CD4-positive, alpha-beta T cell (primary cell): ENCODE data around the gene TMIE. TPM values are rescaled to one million over a fixed set of nuclear protein-coding genes. Genes with fewer than 3 reads are reported as not detected.

Experiments
- ATAC-seq: fragments of 200-7000 bp; cut with Tn5 transposase; one replicate; pipeline ENCODE4 v1.10.0; 2022; ENCODE audit warnings: mild to moderate bottlenecking; ENCODE audit not compliant: poor library complexity
- CTCF ChIA-PET: fragments of 350-600 bp; sonication (Branson Sonifier 250); formaldehyde crosslinking; loops from one replicate; lab custom pipeline; 2021; ENCODE audit warnings: antibody characterized with exemption, inconsistent platforms; lab: Charles Lee
- POLR2A ChIA-PET: fragments of 350-600 bp; sonication (Branson Sonifier 250); formaldehyde crosslinking; loops from one replicate; lab custom pipeline; 2021; ENCODE audit warnings: antibody characterized with exemption, inconsistent platforms; lab: Charles Lee
- DNase-seq, 14 experiments: peaks; one replicate each; pipeline ENCODE4 v3.0.0-alpha.2; 2013 to 2020; ENCODE audit warnings: mixed read lengths in 2 of 14
- H3K27ac ChIP-seq, 2 donors: one replicate each; pipeline versions ENCODE4 v1.5.1 to v1.7.0; 2013; ENCODE audit warnings: low read length in 2 of 2, low read depth in 1 of 2, mild to moderate bottlenecking in 1 of 2
- H3K27me3 ChIP-seq, 2 experiments: 1 replicate in 1 of 2; 2 replicates in 1 of 2; pipeline versions ENCODE4 v1.6.1 to v1.7.0; 2013; ENCODE audit warnings: low read length in 2 of 2, control low read depth in 1 of 2, mild to moderate bottlenecking in 1 of 2, moderate library complexity in 1 of 2; ENCODE audit not compliant: insufficient read depth in 2 of 2, control insufficient read depth in 1 of 2
- H3K36me3 ChIP-seq: one replicate; pipeline ENCODE4 v1.6.1; 2013; ENCODE audit warnings: low read length, control low read depth; ENCODE audit not compliant: insufficient read depth
- H3K4me1 ChIP-seq: one replicate; pipeline ENCODE4 v1.6.1; 2013; ENCODE audit warnings: low read length, control low read depth; ENCODE audit not compliant: insufficient read depth
- H3K4me3 ChIP-seq: one replicate; pipeline ENCODE4 v1.5.1; 2013; ENCODE audit warnings: mild to moderate bottlenecking, low read length, moderate library complexity
- H3K9me3 ChIP-seq, 2 experiments: 1 replicate in 1 of 2; 2 replicates in 1 of 2; pipeline versions ENCODE4 v1.6.1 to v1.7.0; 2013; ENCODE audit warnings: low read length in 2 of 2, mild to moderate bottlenecking in 2 of 2, control low read depth in 1 of 2, moderate library complexity in 1 of 2; ENCODE audit not compliant: control insufficient read depth in 1 of 2, insufficient read depth in 1 of 2
- H3K27ac Mint-ChIP-seq: one replicate; pipeline ENCODE4 v1.8.0; 2020; ENCODE audit warnings: mixed read lengths
- H3K27me3 Mint-ChIP-seq: one replicate; pipeline ENCODE4 v1.8.0; 2021; ENCODE audit warnings: mixed read lengths
- H3K36me3 Mint-ChIP-seq: one replicate; pipeline ENCODE4 v1.8.0; 2021; ENCODE audit warnings: low read depth, mixed read lengths
- H3K4me1 Mint-ChIP-seq: one replicate; pipeline ENCODE4 v1.8.0; 2021; ENCODE audit warnings: low read depth, mixed read lengths
- H3K4me3 Mint-ChIP-seq: one replicate; pipeline ENCODE4 v1.8.0; 2020; ENCODE audit warnings: mild to moderate bottlenecking, mixed read lengths
- H3K9me3 Mint-ChIP-seq: one replicate; pipeline ENCODE4 v1.8.0; 2020; ENCODE audit warnings: mixed read lengths
- CTCF ChIP-seq: fragments of 200-600 bp; IDR thresholded peaks from one replicate; pipeline ENCODE4 v1.8.0; 2022; ENCODE audit warnings: antibody characterized with exemption, mild to moderate bottlenecking
- intact Hi-C, 2 experiments: fragments of 100-400 bp; cut with DNase I in 1 of 2; cut with micrococcal nuclease in 1 of 2; formaldehyde crosslinking; loops; one replicate each; pipeline versions ENCODE4 v1.15.1 to v1.9.0; 2023 to 2025; cut with DNase I, micrococcal nuclease
- total RNA-seq, 174 experiments: library from RNA in 2 of 174; stranded (reverse) in 2 of 174; gene quantifications; one replicate each; pipeline ENCODE4 v1.2.3 and lab custom pipeline; 2021 to 2026

The TMIE gene
- total RNA-seq, 2 experiments from 2014 or later = 0.92 to 1.2 TPM

- CTCF ChIA-PET = no interaction called here
- Mint-ChIP-seq H3K4me3 (no peak overlapping the region), H3K27me3 (peaks cover 23% of the 10 kb centered on the region)
These were observed 23.2 kb downstream of the TMIE start for GRCh38 chr3:46724424-46724823.

GRCh38 chr3:46725621-46726314 lies 24.6 kb downstream of the TMIE start:
- Histone ChIP-seq H3K4me3 (no peak overlapping the region), H3K4me1 (no peaks in the 10 kb centered on the region), H3K27me3 (no peaks in the 10 kb centered on the region), H3K9me3 (no peaks in the 10 kb centered on the region), H3K36me3 (no peaks in the 10 kb centered on the region), H3K27ac (no peak overlapping the region)
- POLR2A ChIA-PET = no interaction called here
- Mint-ChIP-seq H3K36me3 (no peaks in the 10 kb centered on the region), H3K27me3 (peaks cover 16% of the 10 kb centered on the region), H3K9me3 (no peaks in the 10 kb centered on the region), H3K4me3 (no peak overlapping the region), H3K4me1 (no peaks in the 10 kb centered on the region), H3K27ac (no peak overlapping the region)
- DNase-seq = no peak
- CTCF ChIA-PET = no interaction called here
- ATAC-seq = no peak
- no peak for TF ChIP-seq CTCF
- intact Hi-C loops = no loop called here

More at GRCh38 chr3:46724424-46724823, 23.2 kb downstream of the TMIE start:
- Histone ChIP-seq H3K9me3 (no peaks in the 10 kb centered on the region), H3K4me3 (no peak overlapping the region), H3K27ac (no peak overlapping the region), H3K4me1 (no peaks in the 10 kb centered on the region), H3K36me3 (no peaks in the 10 kb centered on the region), H3K27me3 (peaks cover 0 to 6% of the 10 kb centered on the region in 2 experiments)
- DNase-seq (no peak), ATAC-seq (no peak)
- Mint-ChIP-seq H3K27ac (no peak overlapping the region), H3K4me1 (no peaks in the 10 kb centered on the region), H3K9me3 (no peaks in the 10 kb centered on the region), H3K36me3 (no peaks in the 10 kb centered on the region)
- no peak for TF ChIP-seq CTCF
- intact Hi-C loops = no loop called here
- POLR2A ChIA-PET = no interaction called here

GRCh38 chr3:46729038-46729437 lies 27.8 kb downstream of the TMIE start:
- no peaks in the 10 kb centered on the region for H3K27me3 ChIP-seq
- H3K9me3 ChIP-seq = no peaks in the 10 kb centered on the region
- Mint-ChIP-seq H3K9me3 (no peaks in the 10 kb centered on the region), H3K27ac (no peak overlapping the region), H3K27me3 (peaks cover 14% of the 10 kb centered on the region), H3K36me3 (no peaks in the 10 kb centered on the region), H3K4me3 (no peak overlapping the region), H3K4me1 (no peaks in the 10 kb centered on the region)
- intact Hi-C loops = no loop called here
- ATAC-seq (no peak), DNase-seq (no peak)
- no peaks in the 10 kb centered on the region for H3K36me3 ChIP-seq
- POLR2A ChIA-PET = no interaction called here
- CTCF ChIA-PET = no interaction called here
- no peaks in the 10 kb centered on the region for H3K4me1 ChIP-seq
- H3K27ac ChIP-seq = no peak overlapping the region
- H3K4me3 ChIP-seq = no peak overlapping the region
- no peak for TF ChIP-seq CTCF
